ENCODE results near the gene CASKIN2. TPM values are rescaled to one million over a fixed set of nuclear protein-coding genes. Genes with fewer than 3 reads are reported as not detected.
A peak's percentile ranks its signal among the peaks of the same experiment; 100 is the strongest.

CASKIN2 gene
- total RNA-seq (10 to 100 TPM; 27.1 to 51.2 (median 39.3) TPM), polyA plus RNA-seq (10 to 100 TPM; 19.5 to 23.2 TPM)
- long read RNA-seq, donor 1, partial matches to known transcripts: 12 of 19 reads
- long read RNA-seq, donor 1, other reads (novel, unspliced or antisense): 7 of 19 reads
- long read RNA-seq, donor 2, partial matches to known transcripts: 45 of 48 reads
- long read RNA-seq, donor 2, other reads (novel, unspliced or antisense): 0 of 48 reads
- long read RNA-seq, donor 3, partial matches to known transcripts: 16 of 22 reads
- long read RNA-seq, donor 3, other reads (novel, unspliced or antisense): 5 of 22 reads

- DNase-seq (peak; percentile 97 to 98 (median 98)), ATAC-seq (peak; percentile 79 to 91 (median 90))
- TF ChIP-seq CTCF (IDR thresholded peaks at IDR 0.05) (peak; percentile 92 to 99 (median 96)), POLR2A (IDR thresholded peaks at IDR 0.05) (no peak)
- Histone ChIP-seq H3K27me3 (no peaks in the 10 kb centered on the region), H3K4me1 (peaks cover 3 to 58% (median 39%) of the 10 kb centered on the region in 12 donors), H3K36me3 (peaks cover 0 to 41% (median 14%) of the 10 kb centered on the region in 9 donors), H3K9me3 (no peaks in the 10 kb centered on the region), H3K27ac (peak within 1 kb of the TSS; percentile 86 to 98 (median 94)), H3K4me3 (peak within 1 kb of the TSS; percentile 77 to 99 (median 93))
- WGBS, 4 donors: 0 to 1% (median 0%) methylated on average over 15 to 78 of the region's 78 CpGs
- intact Hi-C loops (cut with DNase I): loop anchor here in 9 of 10 donors (1.0 to 10.0 kb wide), 12 partner anchors 39 to 231 kb away; partner anchors contain the start of genes MYO15B (in 5 of the 9), TMEM94 (in 4 of the 9) and SLC25A19 (in 1 of the 9)
Measured at GRCh38 chr17:75515496-75516254, at the start of gene CASKIN2. CASKIN2 (minus strand) TSS chr17:75515537; CDS start chr17:75513804, 1,733 bp downstream.

- Histone ChIP-seq H3K27me3 (no peaks in the 10 kb centered on the region), H3K4me1 (no peaks in the 10 kb centered on the region), H3K36me3 (peaks cover 0 to 4% (median 0%) of the 10 kb centered on the region in 9 donors), H3K4me3 (no peak overlapping the region), H3K27ac (no peak overlapping the region), H3K9me3 (no peaks in the 10 kb centered on the region)
- no peak for DNase-seq
- no peak for ATAC-seq
- intact Hi-C loops (cut with DNase I): no loop called here
- WGBS, 4 donors: 80 to 96% (median 88%) methylated on average over 4 to 7 of the region's 7 CpGs
- TF ChIP-seq POLR2A (IDR thresholded peaks at IDR 0.05) (no peak), CTCF (IDR thresholded peaks at IDR 0.05) (no peak)
Measured at GRCh38 chr17:75565066-75565465, 49.7 kb upstream of the CASKIN2 start.

- no peak for TF ChIP-seq POLR2A (IDR thresholded peaks at IDR 0.05)
- no peak for TF ChIP-seq CTCF (IDR thresholded peaks at IDR 0.05)
- Histone ChIP-seq H3K36me3 (peaks cover 0 to 4% (median 0%) of the 10 kb centered on the region in 9 donors), H3K4me3 (no peak overlapping the region), H3K27me3 (no peaks in the 10 kb centered on the region), H3K27ac (no peak overlapping the region), H3K4me1 (no peaks in the 10 kb centered on the region), H3K9me3 (no peaks in the 10 kb centered on the region)
- DNase-seq: no peak
- ATAC-seq: no peak
- 95 to 100% (median 96%) methylated on average over 9 to 11 of the region's 11 CpGs for WGBS, 4 donors
- intact Hi-C loops (cut with DNase I): no loop called here
Measured at GRCh38 chr17:75564195-75564594, 48.9 kb upstream of the CASKIN2 start.

Data from heart left ventricle (tissue), 16 donors.